Activated naive CD4-positive, alpha-beta T cell treated with anti-CD3 and anti-CD28 coated beads, Interleukin-2, amount 50 U/mL, for 72 hours (primary cell): ENCODE data around the gene RPP25L. TPM values are rescaled to one million over a fixed set of nuclear protein-coding genes. Genes with fewer than 3 reads are reported as not detected.
A peak's percentile ranks its signal among the peaks of the same experiment; 100 is the strongest.

Experiments
- ATAC-seq, 2 donors: fragments of 150-1000 bp; cut with Tn5 transposase; 2 replicates each; pipeline ENCODE4 v1.10.0; 2021; ENCODE audit warnings: mild to moderate bottlenecking in 2 of 2, moderate library complexity in 2 of 2
- DNase-seq, 2 donors: peaks; one replicate each; pipeline ENCODE4 v3.0.0; 2021 to 2022; ENCODE audit warnings: low spot score in 2 of 2
- H3K27ac Mint-ChIP-seq, 2 donors: one replicate each; pipeline ENCODE4 v1.8.0; 2022; ENCODE audit warnings: mild to moderate bottlenecking in 2 of 2, mixed read lengths in 2 of 2
- H3K36me3 Mint-ChIP-seq, 2 donors: one replicate each; pipeline ENCODE4 v1.8.0; 2022; ENCODE audit warnings: mixed read lengths in 2 of 2
- H3K9me3 Mint-ChIP-seq, 2 donors: one replicate each; pipeline ENCODE4 v1.8.0; 2022; ENCODE audit warnings: mixed read lengths in 2 of 2
- total RNA-seq, 2 donors: library from RNA; stranded (reverse); gene quantifications; one replicate each; pipeline ENCODE4 v1.2.3, GENCODE V29; 2022

The RPP25L gene
- total RNA-seq, 2 donors from 2014 or later = 19.1 to 36.2 TPM

GRCh38 chr9:34580358-34580757 lies 31.5 kb downstream of the RPP25L start:
- ATAC-seq (no peak), DNase-seq (no peak)
- Mint-ChIP-seq H3K9me3 (no peaks in the 10 kb centered on the region), H3K36me3 (no peaks in the 10 kb centered on the region), H3K27ac (no peak overlapping the region)

- Mint-ChIP-seq H3K36me3 (no peaks in the 10 kb centered on the region), H3K9me3 (no peaks in the 10 kb centered on the region), H3K27ac (no peak overlapping the region)
- ATAC-seq = no peak
- DNase-seq = no peak
Observed at GRCh38 chr9:34579808-34580163, 32.1 kb downstream of the RPP25L start.

DNA sequence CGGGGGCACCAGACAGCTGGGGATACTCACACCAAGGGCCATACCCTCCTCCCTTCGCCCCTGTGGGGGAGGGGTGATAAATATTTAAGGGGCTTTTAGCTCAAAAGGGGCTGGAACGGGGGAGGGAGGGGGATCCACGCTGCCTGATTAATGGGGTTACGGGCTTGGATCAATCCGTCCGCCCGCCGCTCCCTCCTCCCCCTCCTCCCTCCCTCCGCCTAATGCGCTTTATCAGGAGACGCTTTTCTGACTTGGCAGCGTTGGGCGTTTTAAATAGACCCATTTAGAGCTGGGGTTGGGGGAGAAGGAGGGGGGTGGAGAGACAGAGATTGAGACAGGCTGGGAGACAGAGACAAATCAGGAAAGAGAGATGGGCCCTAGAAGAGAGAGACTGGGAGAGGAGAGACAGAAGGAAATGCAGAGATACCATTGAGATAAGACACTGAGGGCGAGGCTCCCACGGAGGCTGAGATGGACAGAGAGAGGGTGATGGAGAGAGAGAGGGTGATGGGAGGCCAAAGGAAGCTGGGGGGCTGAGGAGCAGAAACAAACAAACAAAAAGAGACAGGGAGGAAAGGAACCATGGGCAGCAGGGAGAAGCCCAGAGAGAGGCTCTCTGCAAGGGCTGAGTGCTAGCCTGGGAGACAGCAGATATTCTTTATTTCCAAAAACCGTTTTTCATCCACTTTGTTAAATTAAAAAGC lies 32.6 kb downstream of the RPP25L start:
- H3K36me3 Mint-ChIP-seq = no peaks in the 10 kb centered on the region
- no peaks in the 10 kb centered on the region for H3K9me3 Mint-ChIP-seq
- DNase-seq = no peak
- ATAC-seq = no peak
- H3K27ac Mint-ChIP-seq = no peak overlapping the region

- no peak overlapping the region for H3K27ac Mint-ChIP-seq
- ATAC-seq (peak; percentile 46 to 49), DNase-seq (no peak)
- H3K36me3 Mint-ChIP-seq = no peaks in the 10 kb centered on the region
- no peaks in the 10 kb centered on the region for H3K9me3 Mint-ChIP-seq
Observed at GRCh38 chr9:34578241-34579103, 33.4 kb downstream of the RPP25L start.

DNA sequence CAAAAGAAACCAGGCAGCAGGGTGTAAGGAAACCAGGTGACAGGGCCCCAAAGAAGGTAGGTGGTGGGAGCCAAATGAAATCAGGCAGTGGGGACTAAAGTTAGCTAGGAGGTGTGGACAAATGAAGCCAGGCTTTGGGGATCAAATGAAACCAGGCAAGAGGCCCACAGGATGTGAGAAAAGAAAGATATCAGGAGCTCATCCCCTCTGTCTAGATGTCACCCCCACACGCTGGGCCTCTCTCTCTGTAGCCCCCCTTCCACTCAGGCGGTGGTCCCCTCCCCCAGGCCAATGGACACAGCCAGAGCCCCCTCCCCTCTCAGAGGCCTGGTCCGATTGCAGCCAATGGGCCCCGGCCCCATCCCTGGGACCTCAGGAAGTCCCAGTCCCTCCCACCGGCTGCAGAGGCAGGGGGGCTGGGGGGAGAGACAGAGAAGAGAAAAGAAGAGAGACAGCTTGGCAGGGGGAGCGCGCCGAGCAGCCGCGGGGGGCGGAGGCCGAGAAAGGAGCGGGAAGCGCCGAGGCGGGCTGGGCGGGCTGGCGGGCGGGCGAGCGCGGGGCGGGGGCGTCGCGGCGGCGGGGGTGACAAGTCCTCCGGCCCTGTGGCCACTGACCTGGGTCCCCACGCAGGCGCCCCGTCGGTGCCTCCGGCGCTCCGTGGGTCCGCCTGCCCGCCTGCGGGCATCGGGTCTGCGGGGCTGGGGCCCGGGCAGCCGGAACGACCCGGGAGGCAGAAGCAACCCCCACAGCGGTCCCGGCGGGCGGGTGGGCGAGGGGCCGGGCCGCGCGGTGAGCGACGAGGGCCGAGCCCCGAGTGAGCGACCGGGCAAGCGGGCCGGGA lies 34.3 kb downstream of the RPP25L start:
- Mint-ChIP-seq H3K36me3 (no peaks in the 10 kb centered on the region), H3K9me3 (no peaks in the 10 kb centered on the region), H3K27ac (no peak overlapping the region)
- no peak for DNase-seq
- ATAC-seq = no peak

- no peak for ATAC-seq
- Mint-ChIP-seq H3K36me3 (no peaks in the 10 kb centered on the region), H3K27ac (no peak overlapping the region), H3K9me3 (no peaks in the 10 kb centered on the region)
- DNase-seq = no peak
Observed at GRCh38 chr9:34576597-34577399, 35.1 kb downstream of the RPP25L start.

DNA sequence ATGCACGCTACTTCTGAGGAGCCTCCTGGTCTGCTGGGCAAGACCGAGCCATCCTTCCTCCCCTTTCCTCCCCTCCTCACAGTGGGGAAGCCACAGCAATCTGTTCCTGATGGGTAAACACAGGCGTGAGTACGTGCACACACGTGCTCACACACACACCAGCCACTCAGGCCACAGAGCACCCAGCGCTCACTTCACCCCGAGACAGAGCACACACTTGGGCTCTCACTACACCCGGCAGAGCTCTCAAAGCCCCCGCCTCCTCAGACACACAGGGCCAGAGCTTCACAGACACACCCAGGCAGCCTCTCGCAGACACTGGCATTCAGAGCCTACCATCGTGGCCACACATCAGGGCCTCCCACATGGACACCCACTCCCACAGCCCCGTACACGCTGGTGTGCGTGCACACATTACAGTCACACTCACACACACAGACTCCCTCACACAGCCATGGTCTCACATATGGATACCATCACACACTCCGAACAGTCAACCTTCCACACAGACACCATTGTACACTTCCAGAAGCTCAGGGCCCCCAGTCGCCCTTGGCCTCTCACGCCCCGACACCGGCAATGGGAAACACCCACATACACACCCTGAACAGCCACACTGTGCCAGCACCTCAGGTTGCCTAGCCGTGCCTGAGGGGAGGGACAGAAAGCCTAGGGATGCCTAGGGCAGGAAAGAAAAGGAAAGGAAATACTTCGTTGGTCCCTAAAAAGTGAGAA lies 35.9 kb downstream of the RPP25L start:
- no peaks in the 10 kb centered on the region for H3K9me3 Mint-ChIP-seq
- H3K36me3 Mint-ChIP-seq = no peaks in the 10 kb centered on the region
- peak in 1 of 2 donors; percentile 23 for ATAC-seq
- H3K27ac Mint-ChIP-seq = no peak overlapping the region
- no peak for DNase-seq

GRCh38 chr9:34575241-34575640 lies 36.7 kb downstream of the RPP25L start:
- no peaks in the 10 kb centered on the region for H3K36me3 Mint-ChIP-seq
- no peak overlapping the region for H3K27ac Mint-ChIP-seq
- DNase-seq (no peak), ATAC-seq (no peak)
- no peaks in the 10 kb centered on the region for H3K9me3 Mint-ChIP-seq

- no peak for ATAC-seq
Observed at GRCh38 chr9:34574571-34574970, 37.3 kb downstream of the RPP25L start.

GRCh38 chr9:34573599-34574325 lies 38.1 kb downstream of the RPP25L start:
- no peak for ATAC-seq
- H3K27ac Mint-ChIP-seq = no peak overlapping the region
- no peaks in the 10 kb centered on the region for H3K36me3 Mint-ChIP-seq
- no peaks in the 10 kb centered on the region for H3K9me3 Mint-ChIP-seq
- no peak for DNase-seq

More at GRCh38 chr9:34574571-34574970, 37.3 kb downstream of the RPP25L start:
- Mint-ChIP-seq H3K9me3 (no peaks in the 10 kb centered on the region), H3K27ac (no peak overlapping the region), H3K36me3 (no peaks in the 10 kb centered on the region)
- no peak for DNase-seq

DNA sequence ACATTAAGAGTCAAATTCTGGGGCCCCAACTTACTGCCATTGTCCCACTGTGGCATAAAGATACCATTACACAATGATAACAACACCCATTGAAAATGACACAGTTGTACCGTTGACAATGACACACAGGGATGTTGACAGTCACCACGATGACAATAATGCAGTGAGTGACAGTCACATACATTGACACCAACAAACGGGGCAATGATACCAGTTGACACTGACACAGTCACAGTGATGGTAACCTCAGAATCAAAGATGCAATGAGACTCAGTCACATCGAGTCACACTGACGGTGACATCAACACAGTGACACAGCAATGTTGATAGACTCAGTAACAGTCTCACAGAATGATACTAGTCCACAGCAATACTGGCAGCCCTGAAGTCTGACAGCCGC lies 39.3 kb downstream of the RPP25L start:
- Mint-ChIP-seq H3K27ac (no peak overlapping the region), H3K36me3 (no peaks in the 10 kb centered on the region), H3K9me3 (no peaks in the 10 kb centered on the region)
- peak; percentile 46 to 56 for ATAC-seq
- DNase-seq = no peak

DNA sequence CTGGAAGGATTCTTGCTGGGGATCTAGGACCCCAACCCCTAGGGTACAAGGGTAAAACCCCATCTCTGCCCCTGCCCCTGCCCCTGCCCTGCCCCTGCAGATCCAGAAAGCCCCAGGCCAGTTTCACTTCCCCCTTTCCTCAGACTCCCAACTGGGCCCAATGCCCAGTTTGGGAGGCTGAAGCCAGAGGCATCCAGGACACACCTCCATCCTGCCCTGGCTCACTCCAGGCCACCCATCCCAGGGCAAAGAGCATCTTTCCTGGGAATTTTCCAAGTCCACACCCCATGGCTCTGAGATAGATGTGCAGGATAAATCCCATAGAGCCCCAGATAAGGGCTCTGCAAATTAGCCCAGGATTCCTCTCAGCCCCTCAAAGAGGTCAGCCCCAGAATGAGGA lies 39.8 kb downstream of the RPP25L start:
- H3K36me3 Mint-ChIP-seq = no peaks in the 10 kb centered on the region
- H3K9me3 Mint-ChIP-seq = no peaks in the 10 kb centered on the region
- DNase-seq = no peak
- H3K27ac Mint-ChIP-seq = no peak overlapping the region
- no peak for ATAC-seq

GRCh38 chr9:34571481-34571810 lies 40.5 kb downstream of the RPP25L start:
- Mint-ChIP-seq H3K27ac (no peak overlapping the region), H3K9me3 (no peaks in the 10 kb centered on the region), H3K36me3 (no peaks in the 10 kb centered on the region)
- no peak for ATAC-seq
- no peak for DNase-seq

DNA sequence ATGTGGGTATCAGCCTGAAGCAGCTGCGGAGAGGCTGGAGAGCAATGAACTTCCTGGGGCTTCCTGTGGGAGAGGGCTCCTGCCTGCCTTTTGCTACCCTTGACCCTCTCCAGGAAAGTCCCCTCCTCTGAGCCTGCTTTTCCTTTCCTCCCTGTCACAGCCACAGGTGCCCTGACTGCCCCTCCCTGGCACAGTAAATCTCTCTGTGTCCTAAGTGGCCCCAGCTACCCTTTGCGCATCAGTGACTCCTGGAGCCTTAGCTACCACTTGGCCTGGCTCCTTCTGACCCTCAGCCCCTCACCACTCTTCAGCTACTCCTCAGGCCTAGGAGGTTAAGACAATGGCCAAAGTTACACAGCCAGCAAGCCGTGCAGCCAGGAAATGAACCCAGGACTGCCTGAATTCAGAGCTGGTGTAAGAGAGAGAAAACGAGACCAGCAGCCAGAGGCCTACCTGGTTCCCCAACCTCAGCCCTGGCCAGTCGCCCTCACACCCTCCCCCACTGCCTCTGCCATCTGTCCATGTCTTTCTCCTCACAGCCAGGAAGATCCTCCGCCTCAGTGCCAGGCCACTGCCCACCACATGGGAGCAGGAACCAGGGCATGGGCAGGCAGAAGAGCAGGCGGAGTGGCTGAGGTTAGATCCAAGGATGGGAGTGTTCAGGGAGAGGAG lies 41.0 kb downstream of the RPP25L start:
- Mint-ChIP-seq H3K36me3 (no peaks in the 10 kb centered on the region), H3K9me3 (no peaks in the 10 kb centered on the region), H3K27ac (no peak overlapping the region)
- ATAC-seq (no peak), DNase-seq (no peak)

GRCh38 chr9:34570376-34570775 lies 41.5 kb downstream of the RPP25L start:
- H3K36me3 Mint-ChIP-seq = no peaks in the 10 kb centered on the region
- DNase-seq = no peak
- H3K27ac Mint-ChIP-seq = no peak overlapping the region
- no peaks in the 10 kb centered on the region for H3K9me3 Mint-ChIP-seq
- no peak for ATAC-seq
